HCT116 (cell line): ENCODE measurements around the gene VMAC. TPM values are rescaled to one million over a fixed set of nuclear protein-coding genes. Genes with fewer than 3 reads are reported as not detected.

Experiments
- ATAC-seq: fragments of 200-7000 bp; cut with Tn5 transposase; 2 replicates; pipeline ENCODE4 v1.9.1; 2020; ENCODE audit warnings: mild to moderate bottlenecking, moderate library complexity
- BruUV-seq: library from RNA; stranded (reverse); fragments of 400-500 nt; replicated peaks from 2 replicates; lab custom pipeline; 2021; lab: Mats Ljungman, UMichigan
- CTCF ChIA-PET: fragments of 300-600 bp; sonication (Branson Sonifier 250); formaldehyde crosslinking; loops from one replicate; lab custom pipeline; 2021; ENCODE audit warnings: antibody characterized with exemption; lab: Charles Lee
- POLR2A ChIA-PET: fragments of 300-600, 350-600 bp; sonication (Branson Sonifier 250); formaldehyde crosslinking; loops from one replicate; lab custom pipeline; 2021; ENCODE audit warnings: antibody characterized with exemption; lab: Charles Lee
- RAD21 ChIA-PET, 2 experiments: fragments of 300-600 bp; sonication (Branson Sonifier 250); formaldehyde crosslinking; loops; one replicate each; lab custom pipeline; 2023; ENCODE audit warnings: low total read pairs in 2 of 2; ENCODE audit not compliant: uncharacterized antibody in 2 of 2, unreplicated experiment in 2 of 2, low non-redundant PET in 1 of 2; lab: Charles Lee
- DNase-seq: peaks from one replicate; pipeline ENCODE4 v3.0.0-alpha.2; 2010; ENCODE audit warnings: low read depth, low spot score
- H2AFZ ChIP-seq: fragments of 200-600 bp; shearing (Covaris generic), sonication (generic); 2 replicates; pipeline ENCODE4 v1.6.1; 2017; ENCODE audit warnings: low read depth, mixed run types, mixed read lengths, antibody characterized with exemption, low read length; ENCODE audit not compliant: poor library complexity, severe bottlenecking
- H3K27ac ChIP-seq: 2 replicates; pipeline ENCODE4 v1.5.1; 2012; ENCODE audit warnings: low read depth, low read length
- H3K27me3 ChIP-seq: fragments of 200-600 bp; sonication (generic); 2 replicates; pipeline ENCODE4 v1.6.1; 2016; ENCODE audit warnings: mixed run types, low read length, mixed read lengths; ENCODE audit not compliant: insufficient read depth
- H3K36me3 ChIP-seq, 2 experiments: fragments of 200-500 bp in 1 of 2; fragments of 200-600 bp in 1 of 2; sonication (Bioruptor generic) in 1 of 2; sonication (generic) in 1 of 2; 2 replicates each; pipeline versions ENCODE4 v1.5.1 to v1.6.1; 2014 to 2016; ENCODE audit warnings: low read length in 2 of 2, inconsistent platforms in 1 of 2, mixed read lengths in 1 of 2, mixed run types in 1 of 2; ENCODE audit not compliant: insufficient read depth in 2 of 2, control insufficient read depth in 1 of 2
- H3K4me1 ChIP-seq, 2 experiments: fragments of 200-600 bp in 1 of 2; sonication (generic) in 1 of 2; 2 replicates each; pipeline versions ENCODE4 v1.5.1 to v1.6.1; 2012 to 2017; ENCODE audit warnings: low read length in 2 of 2, inconsistent platforms in 1 of 2, mild to moderate bottlenecking in 1 of 2, mixed read lengths in 1 of 2, mixed run types in 1 of 2, moderate library complexity in 1 of 2; ENCODE audit not compliant: insufficient read depth in 2 of 2, control insufficient read depth in 1 of 2
- H3K4me2 ChIP-seq: fragments of 200-600 bp; sonication (generic); 2 replicates; pipeline ENCODE4 v1.6.1; 2017; ENCODE audit warnings: mixed run types, low read length, mixed read lengths
- H3K4me3 ChIP-seq, 2 experiments: fragments of 200-600 bp in 1 of 2; sonication (generic) in 1 of 2; replicated peaks in 1 of 2; 2 replicates each; pipeline ENCODE4 v1.5.1; 2011 to 2016; ENCODE audit warnings: low read length in 2 of 2, control low read depth in 1 of 2, low read depth in 1 of 2, mild to moderate bottlenecking in 1 of 2, mixed read lengths in 1 of 2, mixed run types in 1 of 2
- H3K79me2 ChIP-seq: fragments of 200-600 bp; sonication (generic); 2 replicates; pipeline ENCODE4 v1.6.1; 2017; ENCODE audit warnings: mild to moderate bottlenecking, mixed run types, low read length, moderate library complexity, mixed read lengths; ENCODE audit not compliant: insufficient read depth
- H3K9ac ChIP-seq: fragments of 200-600 bp; sonication (generic); 2 replicates; pipeline ENCODE4 v1.6.1; 2016; ENCODE audit warnings: low read length, mixed read lengths
- H3K9me2 ChIP-seq: fragments of 200-600 bp; sonication (generic), shearing (Covaris generic); 2 replicates; pipeline ENCODE4 v1.6.1; 2017; ENCODE audit warnings: mixed run types, mild to moderate bottlenecking, moderate library complexity; ENCODE audit not compliant: insufficient read depth
- H3K9me3 ChIP-seq, 2 experiments: fragments of 200-500 bp in 1 of 2; fragments of 200-600 bp in 1 of 2; sonication (Bioruptor generic) in 1 of 2; sonication (generic) in 1 of 2; 2 replicates each; pipeline ENCODE4 v1.6.1; 2014 to 2017; ENCODE audit warnings: low read length in 2 of 2, mixed read lengths in 2 of 2, inconsistent platforms in 1 of 2, low read depth in 1 of 2, mild to moderate bottlenecking in 1 of 2, mixed run types in 1 of 2, moderate library complexity in 1 of 2; ENCODE audit not compliant: control insufficient read depth in 1 of 2, insufficient read depth in 1 of 2
- H4K20me1 ChIP-seq: fragments of 200-600 bp; sonication (generic), shearing (Covaris generic); 2 replicates; pipeline ENCODE4 v1.6.1; 2017; ENCODE audit warnings: mixed run types, mild to moderate bottlenecking, moderate library complexity; ENCODE audit not compliant: insufficient read depth
- EGR1 ChIP-seq: IDR thresholded peaks from 2 replicates; pipeline ENCODE4 v1.6.1; 2012; ENCODE audit warnings: low read depth
- ELF1 ChIP-seq: IDR thresholded peaks from 2 replicates; pipeline ENCODE4 v1.6.1; 2012; ENCODE audit warnings: low read depth, borderline replicate concordance
- EZH2phosphoT487 ChIP-seq: fragments of 200-600 bp; IDR thresholded peaks from 2 replicates; pipeline ENCODE4 v1.6.1; 2018; ENCODE audit warnings: antibody characterized with exemption, borderline replicate concordance
- JUND ChIP-seq: IDR thresholded peaks from 2 replicates; pipeline ENCODE4 v1.6.1; 2012
- SIN3A ChIP-seq: IDR thresholded peaks from 2 replicates; pipeline ENCODE4 v1.6.1; 2012; ENCODE audit warnings: low read depth
- SP1 ChIP-seq: IDR thresholded peaks from 2 replicates; pipeline ENCODE4 v1.6.1; 2012; ENCODE audit warnings: low read depth
- YY1 ChIP-seq: IDR thresholded peaks from 2 replicates; pipeline ENCODE4 v1.6.1; 2011; ENCODE audit warnings: low read length, low read depth, moderate library complexity, mild to moderate bottlenecking; ENCODE audit not compliant: insufficient replicate concordance; ENCODE audit errors: extremely low read depth
- ZFX ChIP-seq: fragments of 450-650 bp; IDR thresholded peaks from 2 replicates; pipeline ENCODE4 v1.6.1; 2017
- ZNF274 ChIP-seq: fragments of 200-500 bp; sonication (Bioruptor generic); IDR thresholded peaks from 2 replicates; pipeline ENCODE4 v1.6.1; 2014; ENCODE audit warnings: mild to moderate bottlenecking, low read depth, low read length, inconsistent platforms
- intact Hi-C: fragments of 100-400 bp; cut with micrococcal nuclease; formaldehyde crosslinking; loops from 2 replicates; pipeline ENCODE4 v1.10.0; 2022
- total RNA-seq: library from RNA; stranded (reverse); gene quantifications from one replicate; pipeline ENCODE4 v1.2.1, GENCODE V29; 2021; ENCODE audit not compliant: unreplicated experiment
- TF ChIP-seq, protein P1 (sequence below): IDR thresholded peaks from 2 replicates; pipeline ENCODE4 v1.6.1; 2011; ENCODE audit warnings: mild to moderate bottlenecking, low read length, moderate library complexity; ENCODE audit not compliant: insufficient replicate concordance; ENCODE audit errors: extremely low read depth
- TF ChIP-seq, protein P2 (sequence below): IDR thresholded peaks from 2 replicates; pipeline ENCODE4 v1.6.1; 2012
- TF ChIP-seq, protein P3 (sequence below), 3 experiments: fragments of 200-600 bp in 1 of 3; sonication (generic) in 1 of 3; IDR thresholded peaks in 2 of 3; conservative IDR thresholded peaks in 1 of 3; 2 replicates each; pipeline ENCODE4 v1.5.1; 2012 to 2017; ENCODE audit warnings: low read depth in 2 of 3, low read length in 2 of 3, antibody characterized with exemption in 1 of 3, borderline replicate concordance in 1 of 3, control low read depth in 1 of 3, mild to moderate bottlenecking in 1 of 3, mixed read lengths in 1 of 3, mixed run types in 1 of 3, moderate library complexity in 1 of 3; ENCODE audit not compliant: insufficient read depth in 1 of 3

VMAC gene
- total RNA-seq, 1 experiment from 2014 or later = 2.1 TPM

DNA sequence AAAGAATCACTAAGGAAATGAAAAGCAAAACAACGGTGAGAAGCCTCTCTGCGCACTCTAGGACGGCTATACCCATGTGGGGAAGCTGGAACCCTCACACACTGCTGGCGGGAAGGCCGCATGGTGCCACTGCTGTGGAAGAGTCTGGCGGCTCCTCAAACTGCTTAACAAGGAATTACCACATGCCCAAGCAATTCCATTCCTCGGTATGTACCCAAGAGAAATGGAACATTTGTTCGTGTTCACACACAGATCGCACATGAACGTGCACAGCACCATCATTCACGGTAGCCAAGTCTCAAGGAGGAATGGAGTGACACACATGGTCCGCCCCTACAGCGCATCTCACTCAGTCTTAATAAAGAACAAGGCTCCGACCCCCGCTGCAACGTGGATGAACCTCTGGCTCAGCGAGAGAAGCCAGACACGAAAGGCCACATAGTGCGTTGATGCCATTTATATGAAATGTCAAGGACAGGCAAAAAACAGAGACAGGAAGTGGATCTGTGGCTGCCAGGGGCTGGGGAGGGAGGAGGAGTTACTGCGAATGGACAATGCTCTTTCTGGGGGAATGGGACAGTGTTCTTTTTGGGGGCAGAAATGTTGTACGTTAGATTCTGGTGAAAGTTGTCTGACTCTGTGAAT lies 17.0 kb downstream of the VMAC start:
- Histone ChIP-seq H4K20me1 (no peaks in the 10 kb centered on the region), H3K4me3 (no peak overlapping the region), H2AFZ (no peak overlapping the region), H3K27me3 (no peaks in the 10 kb centered on the region), H3K9me3 (no peaks in the 10 kb centered on the region), H3K9me2 (no peaks in the 10 kb centered on the region), H3K27ac (no peak overlapping the region), H3K79me2 (no peaks in the 10 kb centered on the region), H3K36me3 (peaks cover 25 to 36% of the 10 kb centered on the region in 2 experiments; a peak in 3 of 4 replicates), H3K9ac (no peak overlapping the region), H3K4me1 (no peaks in the 10 kb centered on the region), H3K4me2 (no peak overlapping the region)
- CTCF ChIA-PET = no interaction called here
- POLR2A ChIA-PET = no interaction called here
- DNase-seq (no peak), ATAC-seq (no peak)
- BruUV-seq = TSS peak; percentile 21
- TF ChIP-seq ZFX (no peak), ELF1 (no peak), SP1 (no peak), EGR1 (no peak), ZNF274 (no peak), EZH2phosphoT487 (no peak), JUND (no peak), YY1 (no peak), SIN3A (no peak)
- TF ChIP-seq, protein P1, sequence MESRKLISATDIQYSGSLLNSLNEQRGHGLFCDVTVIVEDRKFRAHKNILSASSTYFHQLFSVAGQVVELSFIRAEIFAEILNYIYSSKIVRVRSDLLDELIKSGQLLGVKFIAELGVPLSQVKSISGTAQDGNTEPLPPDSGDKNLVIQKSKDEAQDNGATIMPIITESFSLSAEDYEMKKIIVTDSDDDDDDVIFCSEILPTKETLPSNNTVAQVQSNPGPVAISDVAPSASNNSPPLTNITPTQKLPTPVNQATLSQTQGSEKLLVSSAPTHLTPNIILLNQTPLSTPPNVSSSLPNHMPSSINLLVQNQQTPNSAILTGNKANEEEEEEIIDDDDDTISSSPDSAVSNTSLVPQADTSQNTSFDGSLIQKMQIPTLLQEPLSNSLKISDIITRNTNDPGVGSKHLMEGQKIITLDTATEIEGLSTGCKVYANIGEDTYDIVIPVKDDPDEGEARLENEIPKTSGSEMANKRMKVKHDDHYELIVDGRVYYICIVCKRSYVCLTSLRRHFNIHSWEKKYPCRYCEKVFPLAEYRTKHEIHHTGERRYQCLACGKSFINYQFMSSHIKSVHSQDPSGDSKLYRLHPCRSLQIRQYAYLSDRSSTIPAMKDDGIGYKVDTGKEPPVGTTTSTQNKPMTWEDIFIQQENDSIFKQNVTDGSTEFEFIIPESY = no peak
- TF ChIP-seq, protein P2, sequence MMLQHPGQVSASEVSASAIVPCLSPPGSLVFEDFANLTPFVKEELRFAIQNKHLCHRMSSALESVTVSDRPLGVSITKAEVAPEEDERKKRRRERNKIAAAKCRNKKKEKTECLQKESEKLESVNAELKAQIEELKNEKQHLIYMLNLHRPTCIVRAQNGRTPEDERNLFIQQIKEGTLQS = no peak
- TF ChIP-seq, protein P3, sequence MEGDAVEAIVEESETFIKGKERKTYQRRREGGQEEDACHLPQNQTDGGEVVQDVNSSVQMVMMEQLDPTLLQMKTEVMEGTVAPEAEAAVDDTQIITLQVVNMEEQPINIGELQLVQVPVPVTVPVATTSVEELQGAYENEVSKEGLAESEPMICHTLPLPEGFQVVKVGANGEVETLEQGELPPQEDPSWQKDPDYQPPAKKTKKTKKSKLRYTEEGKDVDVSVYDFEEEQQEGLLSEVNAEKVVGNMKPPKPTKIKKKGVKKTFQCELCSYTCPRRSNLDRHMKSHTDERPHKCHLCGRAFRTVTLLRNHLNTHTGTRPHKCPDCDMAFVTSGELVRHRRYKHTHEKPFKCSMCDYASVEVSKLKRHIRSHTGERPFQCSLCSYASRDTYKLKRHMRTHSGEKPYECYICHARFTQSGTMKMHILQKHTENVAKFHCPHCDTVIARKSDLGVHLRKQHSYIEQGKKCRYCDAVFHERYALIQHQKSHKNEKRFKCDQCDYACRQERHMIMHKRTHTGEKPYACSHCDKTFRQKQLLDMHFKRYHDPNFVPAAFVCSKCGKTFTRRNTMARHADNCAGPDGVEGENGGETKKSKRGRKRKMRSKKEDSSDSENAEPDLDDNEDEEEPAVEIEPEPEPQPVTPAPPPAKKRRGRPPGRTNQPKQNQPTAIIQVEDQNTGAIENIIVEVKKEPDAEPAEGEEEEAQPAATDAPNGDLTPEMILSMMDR (IDR thresholded peaks at IDR 0.05 in 2 of 3, conservative IDR thresholded peaks at IDR 0.05 in 1 of 3; ENCODE audit: borderline replicate concordance in 1 of 3, insufficient read depth in 1 of 3, low read depth in 2 of 3, low read length in 2 of 3) = no peak
- intact Hi-C loops = no loop called here
- RAD21 ChIA-PET = no interaction called here
